A673 (cell line): Measurements from ENCODE around the gene CCNYL1. TPM values are rescaled to one million over a fixed set of nuclear protein-coding genes. Genes with fewer than 3 reads are reported as not detected.
A peak's percentile ranks its signal among the peaks of the same experiment; 100 is the strongest.

ENCODE experiments used
- BruUV-seq: library from RNA; stranded (reverse); fragments of 400-500 nt; replicated peaks from 2 replicates; lab custom pipeline; 2021; lab: Mats Ljungman, UMichigan
- CTCF ChIA-PET: fragments of 300-600 bp; sonication (Branson Sonifier 250); formaldehyde crosslinking; loops from one replicate; lab custom pipeline; 2022; ENCODE audit warnings: antibody characterized with exemption; lab: Charles Lee
- POLR2A ChIA-PET: fragments of 300-600 bp; sonication (Branson Sonifier 250); formaldehyde crosslinking; loops from one replicate; lab custom pipeline; 2022; ENCODE audit warnings: antibody characterized with exemption; ENCODE audit not compliant: low non-redundant PET; lab: Charles Lee
- DNase-seq: peaks from one replicate; pipeline ENCODE4 v3.0.0-alpha.2; 2015; ENCODE audit warnings: low spot score
- H3K27ac ChIP-seq: fragments of 200-600 bp; sonication (generic); 2 replicates; pipeline ENCODE4 v1.5.1; 2016; ENCODE audit warnings: mixed run types, low read depth, mild to moderate bottlenecking, mixed read lengths, antibody characterized with exemption, low read length; ENCODE audit not compliant: poor library complexity, severe bottlenecking
- H3K27me3 ChIP-seq: fragments of 200-600 bp; sonication (generic); replicated peaks from 2 replicates; pipeline ENCODE4 v1.6.1; 2017; ENCODE audit warnings: mixed run types, low read depth, mild to moderate bottlenecking, mixed read lengths, antibody characterized with exemption, low read length; ENCODE audit not compliant: insufficient read depth, poor library complexity
- H3K36me3 ChIP-seq: fragments of 200-600 bp; sonication (generic); 2 replicates; pipeline ENCODE4 v1.6.1; 2016; ENCODE audit warnings: mixed run types, mild to moderate bottlenecking, mixed read lengths, antibody characterized with exemption, low read length; ENCODE audit not compliant: insufficient read depth, poor library complexity, severe bottlenecking
- H3K4me1 ChIP-seq: fragments of 200-600 bp; sonication (generic); 2 replicates; pipeline ENCODE4 v1.6.1; 2017; ENCODE audit warnings: mixed run types, mild to moderate bottlenecking, mixed read lengths, antibody characterized with exemption, low read length; ENCODE audit not compliant: insufficient read depth, poor library complexity, severe bottlenecking
- H3K4me3 ChIP-seq: fragments of 200-600 bp; sonication (generic); 2 replicates; pipeline ENCODE4 v1.5.1; 2016; ENCODE audit warnings: low read depth, mixed run types, mild to moderate bottlenecking, mixed read lengths, low read length; ENCODE audit not compliant: poor library complexity, severe bottlenecking
- H3K9me3 ChIP-seq: fragments of 200-600 bp; sonication (generic); 2 replicates; pipeline ENCODE4 v1.6.1; 2016; ENCODE audit warnings: mixed run types, low read depth, mild to moderate bottlenecking, mixed read lengths, antibody characterized with exemption, low read length; ENCODE audit not compliant: poor library complexity, severe bottlenecking
- EZH2 ChIP-seq: fragments of 200-600 bp; sonication (generic); IDR thresholded peaks from 2 replicates; pipeline ENCODE4 v1.6.1; 2017; ENCODE audit warnings: borderline replicate concordance, low read depth, mild to moderate bottlenecking, mixed read lengths, antibody characterized with exemption, low read length; ENCODE audit not compliant: poor library complexity, severe bottlenecking
- intact Hi-C: fragments of 100-400 bp; cut with micrococcal nuclease; formaldehyde crosslinking; loops from one replicate; pipeline ENCODE4 v1.10.0; 2022; ENCODE audit not compliant: unreplicated experiment
- total RNA-seq: library from RNA; stranded (reverse); gene quantifications from 2 replicates; pipeline ENCODE4 v1.2.3, GENCODE V29; 2021
- TF ChIP-seq, protein P1 (sequence below): fragments of 300-800, 200-600 bp; sonication (generic); conservative IDR thresholded peaks from 2 replicates; pipeline ENCODE4 v1.5.1; 2017; ENCODE audit warnings: low read depth, mild to moderate bottlenecking, antibody characterized with exemption, low read length, moderate library complexity, mixed read lengths

CCNYL1 gene
- total RNA-seq, 1 experiment from 2014 or later = 12.8 TPM

DNA sequence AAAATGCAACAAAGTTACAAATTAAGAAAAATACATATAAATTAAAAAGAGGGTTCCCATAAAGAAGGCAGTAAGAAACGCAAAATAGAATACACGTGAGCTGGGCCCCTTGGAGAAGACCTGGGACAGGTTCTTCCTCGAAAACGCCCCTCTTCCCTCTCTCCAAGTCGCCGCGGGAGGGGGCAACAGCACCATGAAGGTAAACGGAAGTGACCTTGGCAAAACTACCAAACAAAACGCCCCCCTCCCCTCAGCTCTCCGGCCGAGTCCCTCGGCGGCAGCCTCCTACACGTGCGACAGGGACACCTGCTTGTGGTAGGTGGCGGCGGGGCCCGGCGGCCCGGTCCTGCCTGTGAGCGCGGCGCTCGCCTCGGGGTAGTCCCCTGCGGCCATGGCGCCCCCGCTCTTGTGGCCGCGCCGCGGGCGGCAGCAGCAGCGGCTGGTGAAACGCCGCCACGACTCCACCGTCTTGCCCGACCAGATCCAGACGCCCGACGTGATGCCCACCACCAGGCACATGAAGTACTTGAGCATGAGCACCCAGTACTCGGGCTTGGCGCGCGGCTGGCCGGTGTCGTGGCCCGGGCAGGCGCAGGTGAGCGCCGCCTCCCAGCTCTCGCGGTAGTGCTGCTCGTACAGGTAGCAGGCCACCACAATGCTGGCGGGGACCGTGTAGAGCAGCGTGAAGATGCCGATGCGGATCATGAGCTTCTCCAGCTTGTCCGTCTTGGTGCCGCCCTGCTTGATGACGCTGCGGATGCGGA is 55.4 kb downstream of the CCNYL1 start:
- H3K4me3 ChIP-seq = no peak overlapping the region
- H3K36me3 ChIP-seq = no peaks in the 10 kb centered on the region
- no peaks in the 10 kb centered on the region for H3K27me3 ChIP-seq
- peaks cover 7% of the 10 kb centered on the region for H3K4me1 ChIP-seq
- POLR2A ChIA-PET = no interaction called here
- TF ChIP-seq, protein P1, sequence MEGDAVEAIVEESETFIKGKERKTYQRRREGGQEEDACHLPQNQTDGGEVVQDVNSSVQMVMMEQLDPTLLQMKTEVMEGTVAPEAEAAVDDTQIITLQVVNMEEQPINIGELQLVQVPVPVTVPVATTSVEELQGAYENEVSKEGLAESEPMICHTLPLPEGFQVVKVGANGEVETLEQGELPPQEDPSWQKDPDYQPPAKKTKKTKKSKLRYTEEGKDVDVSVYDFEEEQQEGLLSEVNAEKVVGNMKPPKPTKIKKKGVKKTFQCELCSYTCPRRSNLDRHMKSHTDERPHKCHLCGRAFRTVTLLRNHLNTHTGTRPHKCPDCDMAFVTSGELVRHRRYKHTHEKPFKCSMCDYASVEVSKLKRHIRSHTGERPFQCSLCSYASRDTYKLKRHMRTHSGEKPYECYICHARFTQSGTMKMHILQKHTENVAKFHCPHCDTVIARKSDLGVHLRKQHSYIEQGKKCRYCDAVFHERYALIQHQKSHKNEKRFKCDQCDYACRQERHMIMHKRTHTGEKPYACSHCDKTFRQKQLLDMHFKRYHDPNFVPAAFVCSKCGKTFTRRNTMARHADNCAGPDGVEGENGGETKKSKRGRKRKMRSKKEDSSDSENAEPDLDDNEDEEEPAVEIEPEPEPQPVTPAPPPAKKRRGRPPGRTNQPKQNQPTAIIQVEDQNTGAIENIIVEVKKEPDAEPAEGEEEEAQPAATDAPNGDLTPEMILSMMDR = no peak
- TF ChIP-seq EZH2 = no peak
- BruUV-seq = no TSS peak
- intact Hi-C loops = loop anchor here (5.0 kb wide), 2 partner anchors 140 to 305 kb away; partner anchors contain the start of gene METTL21A
- CTCF ChIA-PET = no interaction called here
- H3K27ac ChIP-seq = no peak overlapping the region
- H3K9me3 ChIP-seq = no peaks in the 10 kb centered on the region
- no peak for DNase-seq

DNA sequence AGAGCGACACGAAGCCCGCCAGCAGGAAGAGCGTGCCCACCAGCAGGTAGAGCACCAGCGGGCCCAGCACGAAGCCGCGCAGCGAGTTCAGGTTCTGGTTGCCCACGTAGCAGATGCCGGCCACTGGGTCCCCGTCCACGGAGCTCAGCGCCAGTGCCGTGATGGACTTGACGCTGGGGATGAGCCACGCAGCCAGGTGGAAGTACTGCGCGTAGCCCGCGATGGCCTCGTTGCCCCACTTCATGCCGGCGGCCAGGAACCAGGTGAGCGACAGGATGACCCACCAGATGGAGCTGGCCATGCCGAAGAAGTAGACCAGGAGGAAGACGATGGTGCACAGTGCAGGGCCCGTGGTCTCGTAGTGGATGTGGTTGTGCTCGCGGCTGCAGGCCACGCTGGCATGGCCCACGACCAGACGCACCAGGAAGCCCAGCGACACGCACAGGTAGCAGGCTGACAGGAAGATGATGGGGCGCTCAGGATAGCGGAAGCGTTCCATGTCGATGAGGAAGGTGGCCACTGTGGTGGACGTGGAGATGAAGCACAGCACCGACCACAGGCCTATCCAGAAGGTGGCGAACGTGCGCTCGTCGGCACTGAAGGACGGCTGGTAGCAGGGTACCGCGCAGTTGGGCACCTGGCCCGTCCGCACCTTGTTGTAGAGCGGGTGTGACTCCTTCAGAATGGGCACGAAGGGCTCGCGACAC is 56.2 kb downstream of the CCNYL1 start:
- no peak overlapping the region for H3K27ac ChIP-seq
- H3K36me3 ChIP-seq = no peaks in the 10 kb centered on the region
- H3K9me3 ChIP-seq = no peaks in the 10 kb centered on the region
- intact Hi-C loops = loop anchor here (2.0 to 5.0 kb wide), 3 partner anchors 140 to 305 kb away; partner anchors contain the start of gene METTL21A
- peaks cover 10% of the 10 kb centered on the region for H3K4me1 ChIP-seq
- H3K4me3 ChIP-seq = peak overlapping the region; percentile 65
- no peaks in the 10 kb centered on the region for H3K27me3 ChIP-seq
- no peak for TF ChIP-seq EZH2
- TF ChIP-seq, protein P1 = peak; percentile 51
- DNase-seq = peak; percentile 35
- no TSS peak for BruUV-seq
- ChIA-PET CTCF (no interaction called here), POLR2A (no interaction called here)

DNA sequence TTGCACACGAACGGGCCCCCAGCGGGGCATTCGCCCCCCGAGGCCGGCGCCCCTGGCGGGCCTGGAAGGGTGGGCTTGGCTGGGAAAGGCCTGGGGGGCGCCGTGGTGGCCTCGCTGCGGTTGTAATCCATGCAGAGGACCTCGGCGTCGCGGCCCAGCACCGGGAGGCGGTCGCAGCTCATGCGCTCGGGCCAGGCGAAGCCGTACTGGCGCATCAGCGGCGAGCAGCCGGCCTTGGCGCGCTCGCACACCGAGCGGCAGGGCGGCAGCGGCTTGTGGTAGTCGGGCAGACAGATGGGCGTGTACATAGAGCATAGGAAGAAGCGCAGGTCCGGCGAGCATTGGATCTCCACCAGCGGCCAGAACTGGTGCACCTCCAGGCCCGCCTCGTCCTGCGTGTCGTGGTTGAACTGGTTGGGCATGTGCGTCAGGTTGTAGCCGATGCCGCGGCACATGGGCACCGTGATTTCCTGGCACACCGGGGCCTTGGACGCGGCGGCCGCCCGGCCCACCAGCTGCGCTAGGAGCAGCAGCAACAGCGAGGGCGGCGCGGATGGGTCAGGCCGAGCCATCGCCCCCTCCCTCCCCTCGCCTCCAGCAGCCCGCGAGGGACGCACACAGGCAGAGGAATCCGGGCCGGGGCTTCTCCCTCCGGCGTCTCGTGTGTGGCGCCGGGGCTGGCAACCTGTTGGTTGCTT is 56.9 kb downstream of the CCNYL1 start:
- no TSS peak for BruUV-seq
- Histone ChIP-seq H3K36me3 (no peaks in the 10 kb centered on the region), H3K27ac (no peak overlapping the region), H3K9me3 (no peaks in the 10 kb centered on the region), H3K4me1 (peaks cover 10% of the 10 kb centered on the region), H3K4me3 (peak overlapping the region; percentile 65), H3K27me3 (no peaks in the 10 kb centered on the region)
- TF ChIP-seq, protein P1 = 0 out of 2 replicates have a peak, but pooled peaks have one; percentile 10
- TF ChIP-seq EZH2 = no peak
- POLR2A ChIA-PET = interaction anchor here (0.7 kb wide), 1 partner anchor 23 kb away, joined by 3 read pairs; no protein-coding TSS in a partner anchor
- intact Hi-C loops = loop anchor here (2.0 to 5.0 kb wide), 3 partner anchors 141 to 304 kb away; partner anchors contain the start of gene METTL21A
- peak; percentile 50 for DNase-seq
- CTCF ChIA-PET = interaction anchor here (0.6 kb wide), 1 partner anchor 47 kb away, joined by 4 read pairs; no protein-coding TSS in a partner anchor
